Brain pericyte (primary cell): Measurements from ENCODE around the gene DGKD.
"Not testable (repeated sequence)": the region's sequence is repeated elsewhere in the genome, so short reads cannot be mapped to it uniquely, and the experiment has no call there.

Source experiments
- DNase-seq: peaks from one replicate; pipeline ENCODE4 v3.0.0-alpha.2; 2012; ENCODE audit warnings: low read depth, low spot score

The DGKD gene

GRCh38 chr2:233386382-233387041 lies 32.2 kb downstream of the DGKD start:
- DNase-seq = no peak

GRCh38 chr2:233387225-233387624 lies 32.9 kb downstream of the DGKD start:
- DNase-seq = no peak

DNA sequence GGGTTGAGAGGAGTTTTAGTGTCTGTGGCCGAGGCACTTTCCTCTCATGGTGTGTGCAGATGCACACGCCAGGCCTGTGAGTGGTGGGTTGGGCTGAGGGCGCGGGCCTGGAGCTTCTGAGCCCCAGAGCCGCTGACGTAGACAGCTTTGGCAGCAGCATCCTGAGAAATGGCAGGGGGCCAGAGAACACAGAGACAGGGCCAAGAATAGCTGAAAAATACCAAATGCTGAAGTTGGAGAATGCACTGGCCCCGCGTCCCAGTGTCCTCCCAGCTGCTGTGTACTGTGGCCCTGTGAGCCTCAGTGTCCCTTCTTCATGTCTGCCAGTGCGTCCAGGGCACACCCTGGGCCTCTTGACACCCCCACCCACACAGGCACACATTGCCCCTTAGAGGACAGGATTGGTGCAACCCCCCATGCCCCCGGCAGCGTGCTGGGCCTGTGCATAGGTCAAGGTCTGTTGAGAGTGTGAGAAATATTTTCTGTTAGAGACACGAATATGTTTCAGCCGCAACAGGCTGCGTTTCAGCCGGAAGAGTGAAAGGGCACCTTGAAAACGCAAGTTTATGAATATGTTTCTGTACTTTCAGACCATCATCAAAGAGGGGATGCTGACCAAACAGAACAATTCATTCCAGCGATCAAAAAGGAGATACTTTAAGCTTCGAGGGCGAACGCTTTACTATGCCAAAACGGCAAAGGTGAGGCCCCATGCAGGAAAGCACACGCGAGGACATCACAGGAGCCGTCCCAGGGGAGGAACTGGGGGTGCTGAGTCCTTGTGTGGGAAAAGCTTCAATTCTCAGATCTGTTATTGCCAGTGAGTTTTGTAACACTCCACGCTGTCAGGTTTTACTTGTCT lies 33.6 kb downstream of the DGKD start:
- peak; percentile 97 for DNase-seq

DNA sequence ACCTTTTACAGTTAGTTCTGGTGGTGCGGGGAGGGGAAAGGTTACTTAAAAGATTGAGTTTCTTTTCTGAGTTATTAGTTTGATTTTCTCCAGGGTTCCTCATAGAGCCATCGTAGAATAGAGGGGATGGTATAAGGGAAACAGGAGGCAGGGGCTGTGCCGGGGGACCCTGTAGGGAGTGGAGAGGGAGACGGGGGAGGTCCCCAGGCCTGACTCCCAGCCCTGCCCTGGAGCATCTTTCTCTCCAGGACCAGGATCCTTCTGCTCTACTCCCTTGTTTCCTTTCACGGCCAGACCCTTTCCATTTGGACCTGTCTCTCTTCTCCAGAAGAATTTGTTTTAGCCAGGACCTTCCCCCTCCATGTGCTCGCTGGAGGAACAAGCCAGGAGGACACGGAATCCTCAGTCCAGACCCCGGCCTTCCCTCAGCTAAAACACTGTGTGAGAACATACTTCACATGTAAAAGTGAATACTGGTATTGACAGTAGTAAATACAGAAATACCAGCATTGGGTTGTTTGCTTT lies 35.4 kb downstream of the DGKD start:
- DNase-seq = no peak

DNA sequence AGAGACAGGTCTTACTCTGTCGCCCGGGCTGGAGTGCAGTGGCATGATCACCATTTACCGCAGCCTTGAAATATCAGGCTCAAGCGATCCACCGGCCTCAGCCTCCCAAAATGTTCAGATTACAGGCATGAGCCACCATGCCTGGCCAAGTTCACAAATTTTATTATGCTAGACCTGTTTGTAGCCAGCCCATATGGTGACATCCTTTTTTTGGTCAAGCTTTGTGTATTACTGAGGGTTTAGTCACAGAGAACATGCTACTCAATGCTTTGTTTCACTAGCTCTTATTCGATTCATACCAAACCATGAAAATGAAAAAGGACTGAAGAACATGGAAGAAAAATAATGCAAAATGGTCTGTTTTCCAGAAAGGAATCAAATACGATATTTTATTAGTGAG lies 41.4 kb downstream of the DGKD start:
- DNase-seq = no peak

DNA sequence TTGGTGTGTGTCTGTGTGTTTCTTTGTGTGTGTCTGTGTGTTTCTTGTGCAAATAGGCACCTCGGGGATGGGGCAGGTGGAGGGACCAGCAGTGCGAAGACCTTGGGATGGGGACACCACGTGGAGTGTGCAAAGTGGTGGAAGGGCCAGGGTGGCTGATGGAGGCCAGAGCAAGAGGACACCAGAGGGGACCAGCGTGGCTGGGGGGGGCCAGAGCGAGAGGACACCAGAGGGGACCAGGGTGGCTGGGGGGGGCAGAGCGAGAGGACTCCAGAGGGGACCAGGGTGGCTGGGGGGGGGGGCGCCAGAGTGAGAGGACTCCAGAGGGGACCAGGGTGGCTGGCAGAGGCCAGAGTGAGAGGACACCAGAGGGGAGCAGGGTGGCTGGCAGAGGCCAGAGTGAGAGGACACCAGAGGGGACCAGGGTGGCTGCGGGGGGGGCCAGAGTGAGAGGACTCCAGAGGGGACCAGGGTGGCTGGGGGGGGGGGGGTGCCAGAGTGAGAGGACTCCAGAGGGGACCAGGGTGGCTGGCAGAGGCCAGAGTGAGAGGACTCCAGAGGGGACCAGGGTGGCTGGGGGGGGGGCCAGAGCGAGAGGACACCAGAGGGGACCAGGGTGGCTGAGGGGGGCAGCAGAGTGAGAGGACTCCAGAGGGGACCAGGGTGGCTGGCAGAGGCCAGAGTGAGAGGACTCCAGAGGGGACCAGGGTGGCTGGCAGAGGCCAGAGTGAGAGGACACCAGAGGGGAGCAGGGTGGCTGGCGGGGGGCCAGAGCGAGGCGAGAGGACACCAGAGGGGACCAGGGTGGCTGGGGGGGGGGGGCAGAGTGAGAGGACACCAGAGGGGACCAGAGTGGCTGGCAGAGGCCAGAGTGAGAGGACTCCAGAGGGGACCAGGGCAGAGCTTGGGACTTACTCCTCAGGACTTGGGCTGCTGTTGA lies 42.7 kb downstream of the DGKD start:
- DNase-seq = not testable (repeated sequence)

GRCh38 chr2:233399306-233400225 lies 45.3 kb downstream of the DGKD start:
- DNase-seq = no peak

- no peak for DNase-seq
Observed at GRCh38 chr2:233400341-233400740, 46.0 kb downstream of the DGKD start.

DNA sequence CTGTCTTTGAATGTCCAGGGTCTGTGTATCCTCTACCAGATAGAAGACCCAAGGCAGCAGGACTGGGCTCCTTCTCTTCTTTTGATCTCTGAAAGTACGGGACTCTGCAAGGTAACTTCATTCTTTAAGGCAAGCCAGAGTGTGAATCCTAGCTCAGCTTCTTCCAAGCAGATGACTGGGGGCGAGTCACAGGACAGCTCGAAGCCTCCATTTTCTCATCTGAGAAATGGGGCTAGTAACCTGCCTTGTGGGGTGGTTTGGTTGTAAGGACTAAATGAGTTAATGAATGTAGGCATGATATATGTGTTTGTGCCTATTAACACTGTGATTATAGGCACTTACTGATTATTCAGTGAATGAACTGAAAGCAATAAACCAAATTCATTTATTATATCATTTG lies 46.7 kb downstream of the DGKD start:
- DNase-seq = no peak

DNA sequence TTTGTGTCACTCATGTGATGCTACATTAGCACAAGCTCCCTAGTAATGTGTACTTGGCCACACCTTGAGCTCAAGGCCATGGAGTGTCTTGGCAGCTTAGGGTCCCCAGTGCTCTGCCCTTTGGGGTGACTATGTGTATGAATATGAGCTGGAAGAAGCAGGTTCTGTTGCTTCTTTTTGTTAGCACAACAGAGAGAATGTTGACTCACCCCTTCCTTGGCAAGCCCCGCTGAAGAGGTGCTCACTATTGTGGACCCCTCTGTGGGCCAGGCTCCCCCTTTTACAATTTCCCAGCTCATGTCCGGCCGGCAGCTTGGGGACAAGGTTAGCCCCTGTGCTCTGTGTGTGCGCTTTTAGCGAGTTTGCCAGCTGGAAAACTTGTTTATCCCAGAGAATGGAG lies 48.1 kb downstream of the DGKD start:
- DNase-seq = no peak

DNA sequence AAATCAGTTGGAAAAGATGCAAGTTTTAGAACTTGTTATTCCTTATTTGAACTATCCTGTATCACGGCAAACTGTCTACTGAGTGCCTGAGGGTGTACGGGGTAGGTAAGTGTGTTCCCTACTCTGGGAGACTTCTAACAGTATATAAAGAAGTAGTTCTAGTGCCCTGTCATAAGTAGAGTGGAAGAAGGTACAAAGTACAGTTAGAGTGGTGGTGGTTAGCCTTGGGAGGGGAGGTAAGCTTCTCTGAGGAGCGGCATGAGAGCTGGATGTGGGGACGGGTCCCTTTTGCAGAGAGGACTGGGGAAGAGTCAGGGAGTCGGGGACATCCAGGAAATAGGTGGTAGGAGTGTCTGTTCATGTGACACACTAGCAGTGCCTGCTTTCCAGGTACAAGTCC lies 48.5 kb downstream of the DGKD start:
- DNase-seq = no peak

GRCh38 chr2:233404222-233404621 lies 49.9 kb downstream of the DGKD start:
- DNase-seq = no peak

- no peak for DNase-seq
Observed at GRCh38 chr2:233406865-233407264, 52.6 kb downstream of the DGKD start.

- DNase-seq = no peak
Observed at GRCh38 chr2:233407771-233408181, 53.5 kb downstream of the DGKD start.

GRCh38 chr2:233408366-233409285 lies 54.3 kb downstream of the DGKD start:
- DNase-seq = no peak

DNA sequence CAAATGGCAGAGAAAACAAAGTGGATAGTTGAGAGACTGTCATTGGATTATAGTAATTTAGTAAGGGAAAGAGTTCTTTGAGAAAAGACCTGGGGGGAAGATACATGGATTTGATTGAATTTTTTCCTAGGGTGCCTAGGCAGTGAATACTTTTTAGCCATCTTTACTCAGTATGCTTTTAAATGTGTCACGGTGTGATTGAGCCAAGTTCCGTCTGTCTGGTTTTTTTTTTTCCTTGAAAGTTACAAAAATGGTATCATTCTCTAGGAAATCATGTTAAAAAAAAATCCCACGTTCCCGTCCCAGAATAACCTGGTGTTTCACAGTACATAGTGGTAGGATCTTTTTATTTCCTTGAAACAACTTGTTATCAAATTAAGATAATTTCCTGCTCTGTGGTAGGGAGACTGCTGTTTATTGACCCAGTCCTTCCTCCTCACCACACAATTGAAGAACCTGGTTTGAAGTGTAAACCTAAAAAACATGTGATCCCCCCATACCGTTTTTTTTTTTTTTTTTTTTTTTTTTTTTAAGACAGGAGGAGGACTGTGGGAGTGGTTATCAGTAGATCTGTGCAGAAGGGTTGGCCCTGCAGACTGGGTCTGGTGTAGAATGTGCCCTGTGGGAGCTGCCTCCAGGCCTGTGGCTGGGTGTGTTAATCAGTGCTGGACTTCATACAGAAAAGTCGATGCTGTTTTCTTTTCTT lies 55.1 kb downstream of the DGKD start:
- DNase-seq = no peak

- DNase-seq = no peak
Observed at GRCh38 chr2:233410196-233410760, 56.0 kb downstream of the DGKD start.

- DNase-seq = no peak
Observed at GRCh38 chr2:233411162-233411561, 56.9 kb downstream of the DGKD start.

- DNase-seq = no peak
Observed at GRCh38 chr2:233412405-233412804, 58.1 kb downstream of the DGKD start.
